ENCODE results near the gene YTHDF1.
A peak's percentile ranks its signal among the peaks of the same experiment; 100 is the strongest.

YTHDF1 gene

DNA sequence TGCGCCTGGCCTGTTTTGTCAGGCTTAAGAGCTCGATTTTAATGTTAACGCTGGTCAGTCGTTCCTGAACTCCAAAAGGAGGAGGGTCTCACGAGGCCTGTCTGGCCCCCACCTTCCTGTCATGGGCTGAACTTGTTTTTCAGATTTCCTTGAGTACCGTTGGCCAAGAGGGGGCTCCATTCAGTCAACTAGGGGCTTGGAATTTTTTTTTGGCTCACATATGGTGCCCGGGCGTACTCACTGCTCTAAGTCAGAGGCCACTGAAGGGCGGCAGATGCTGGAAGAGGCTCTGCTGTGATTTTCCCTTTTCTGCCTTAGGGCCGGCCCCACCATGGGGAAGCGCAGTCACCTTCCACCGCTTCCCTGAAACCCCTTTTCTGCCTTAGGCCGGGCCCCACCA is 12.9 kb upstream of the YTHDF1 start:
- no peak overlapping the region for H3K27ac ChIP-seq (ENCODE audit: insufficient read depth in 1 of 2, low read depth in 1 of 2, low read length in 2 of 2, poor library complexity in 1 of 2, severe bottlenecking in 2 of 2)
- H3K27me3 ChIP-seq (replicated peaks in 2 of 5; ENCODE audit: control insufficient read depth in 4 of 5, insufficient read depth in 5 of 5, low read length in 4 of 5): peaks cover 2 to 55% (median 19%) of the 10 kb centered on the region in 5 experiments
- CTCF ChIA-PET: interaction anchor here (1.0 kb wide), 1 partner anchor 52 kb away, joined by 3 read pairs; no protein-coding TSS in a partner anchor
- no peaks in the 10 kb centered on the region for H3K9me3 ChIP-seq (ENCODE audit: control extremely low read depth in 1 of 5, control insufficient read depth in 4 of 5, insufficient read depth in 2 of 5, low read depth in 1 of 5, low read length in 4 of 5)
- POLR2A ChIA-PET: no interaction called here
- peaks cover 0 to 11% (median 4%) of the 10 kb centered on the region in 4 experiments for H3K4me1 ChIP-seq (ENCODE audit: control extremely low read depth in 1 of 4, control insufficient read depth in 4 of 4, insufficient read depth in 4 of 4, low read length in 3 of 4)
- H3K4me3 ChIP-seq (ENCODE audit: control insufficient read depth in 1 of 7, extremely low read depth in 1 of 7, insufficient read depth in 4 of 7, low read depth in 2 of 7, low read length in 6 of 7): no peak overlapping the region
- no peak for DNase-seq
- H3K36me3 ChIP-seq (ENCODE audit: control insufficient read depth in 4 of 4, insufficient read depth in 4 of 4, low read length in 3 of 4): no peaks in the 10 kb centered on the region
- 51% methylated on average over 12 of the region's 13 CpGs for WGBS (ENCODE audit: insufficient coverage)

DNA sequence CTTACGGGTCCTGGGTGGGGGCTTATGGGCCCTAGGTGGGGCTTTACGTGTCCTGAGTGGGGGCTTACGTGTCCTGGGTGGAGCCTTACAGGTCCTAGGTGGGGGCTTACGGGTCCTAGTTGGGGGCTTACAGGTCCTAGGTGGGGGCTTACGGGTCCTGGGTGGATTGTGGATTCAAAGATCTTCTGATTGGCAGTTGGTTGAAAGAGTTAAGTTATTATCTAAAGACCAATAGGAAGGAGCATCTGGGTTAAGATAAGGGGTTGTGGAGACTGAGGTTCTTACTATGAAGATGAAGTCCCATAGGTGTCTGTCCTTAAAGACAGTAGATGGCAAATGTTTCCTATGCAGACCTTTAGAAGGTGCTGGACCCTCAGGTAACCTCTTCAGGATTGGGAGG is 11.3 kb upstream of the YTHDF1 start:
- Histone ChIP-seq H3K36me3 (ENCODE audit: control insufficient read depth in 4 of 4, insufficient read depth in 4 of 4, low read length in 3 of 4) (no peaks in the 10 kb centered on the region), H3K4me1 (ENCODE audit: control extremely low read depth in 1 of 4, control insufficient read depth in 4 of 4, insufficient read depth in 4 of 4, low read length in 3 of 4) (peaks cover 0 to 11% (median 4%) of the 10 kb centered on the region in 4 experiments), H3K27ac (ENCODE audit: insufficient read depth in 1 of 2, low read depth in 1 of 2, low read length in 2 of 2, poor library complexity in 1 of 2, severe bottlenecking in 2 of 2) (no peak overlapping the region), H3K9me3 (ENCODE audit: control extremely low read depth in 1 of 5, control insufficient read depth in 4 of 5, insufficient read depth in 2 of 5, low read depth in 1 of 5, low read length in 4 of 5) (no peaks in the 10 kb centered on the region), H3K4me3 (ENCODE audit: control insufficient read depth in 1 of 7, extremely low read depth in 1 of 7, insufficient read depth in 4 of 7, low read depth in 2 of 7, low read length in 6 of 7) (no peak overlapping the region), H3K27me3 (replicated peaks in 2 of 5; ENCODE audit: control insufficient read depth in 4 of 5, insufficient read depth in 5 of 5, low read length in 4 of 5) (peaks cover 2 to 39% (median 23%) of the 10 kb centered on the region in 5 experiments)
- no peak for DNase-seq
- ChIA-PET CTCF (interaction anchor here (1.2 kb wide), 1 partner anchor 13 kb away, joined by 3 read pairs; no protein-coding TSS in a partner anchor), POLR2A (no interaction called here)
- 97% methylated on average over 4 of the region's 5 CpGs for WGBS (ENCODE audit: insufficient coverage)

DNA sequence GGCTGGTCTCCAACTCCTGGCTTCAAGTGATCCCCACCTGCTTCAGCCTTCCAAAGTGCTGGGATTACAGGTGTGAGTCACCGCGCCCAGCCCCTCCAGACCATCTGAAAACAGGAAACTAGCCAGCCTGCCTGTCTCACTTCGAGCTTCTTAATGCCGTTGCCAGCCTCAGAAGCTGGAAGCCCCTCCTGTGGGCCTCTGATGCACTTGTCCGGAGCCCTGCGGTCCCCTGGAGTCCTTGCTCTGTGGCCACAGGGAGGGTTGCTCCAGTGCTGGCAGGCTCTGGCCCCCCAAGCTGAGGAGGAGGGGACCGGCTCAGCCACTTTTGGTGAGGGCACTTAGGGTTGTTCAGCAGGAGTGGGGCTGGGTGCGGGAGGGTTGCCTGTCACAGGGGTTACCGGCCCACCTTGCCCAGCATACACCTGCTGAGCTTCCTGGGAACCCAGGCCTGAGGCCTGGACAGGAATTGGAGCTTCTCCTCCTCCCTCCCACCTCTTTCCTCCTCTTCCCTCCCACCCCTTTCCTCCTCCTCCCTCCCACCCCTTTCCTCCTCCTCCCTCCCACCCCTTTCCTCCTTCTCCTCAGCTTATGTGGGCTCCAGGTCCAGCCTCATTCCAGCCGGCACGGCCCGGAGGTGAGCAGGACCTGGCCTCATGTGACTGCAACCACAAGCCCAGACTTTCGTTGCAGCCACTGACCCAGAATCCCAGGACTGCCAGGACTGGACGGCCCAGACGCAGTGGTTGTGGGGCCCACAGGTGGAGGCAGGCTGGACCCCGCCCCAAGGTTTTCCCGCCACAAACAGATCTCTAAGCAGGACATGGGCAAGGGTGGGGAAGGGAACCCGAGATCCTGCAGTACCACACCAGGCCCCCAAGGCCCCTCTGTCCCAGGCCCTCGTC is 10.4 kb upstream of the YTHDF1 start:
- H3K27ac ChIP-seq (ENCODE audit: insufficient read depth in 1 of 2, low read depth in 1 of 2, low read length in 2 of 2, poor library complexity in 1 of 2, severe bottlenecking in 2 of 2): no peak overlapping the region
- H3K4me3 ChIP-seq (ENCODE audit: control insufficient read depth in 1 of 7, extremely low read depth in 1 of 7, insufficient read depth in 4 of 7, low read depth in 2 of 7, low read length in 6 of 7): no peak overlapping the region
- no peaks in the 10 kb centered on the region for H3K36me3 ChIP-seq (ENCODE audit: control insufficient read depth in 4 of 4, insufficient read depth in 4 of 4, low read length in 3 of 4)
- no peak for DNase-seq
- peaks cover 0 to 11% (median 4%) of the 10 kb centered on the region in 4 experiments for H3K4me1 ChIP-seq (ENCODE audit: control extremely low read depth in 1 of 4, control insufficient read depth in 4 of 4, insufficient read depth in 4 of 4, low read length in 3 of 4)
- ChIA-PET POLR2A (no interaction called here), CTCF (interaction anchor here (4.1 to 4.7 kb wide), 3 partner anchors 9 to 18 kb away, joined by 25 to 54 read pairs (median 54); partner anchors contain the start of genes BIRC7 and YTHDF1)
- H3K9me3 ChIP-seq (ENCODE audit: control extremely low read depth in 1 of 5, control insufficient read depth in 4 of 5, insufficient read depth in 2 of 5, low read depth in 1 of 5, low read length in 4 of 5): no peaks in the 10 kb centered on the region
- 90% methylated on average over 16 of the region's 19 CpGs for WGBS (ENCODE audit: insufficient coverage)
- H3K27me3 ChIP-seq (replicated peaks in 2 of 5; ENCODE audit: control insufficient read depth in 4 of 5, insufficient read depth in 5 of 5, low read length in 4 of 5): peaks cover 2 to 29% (median 19%) of the 10 kb centered on the region in 5 experiments

DNA sequence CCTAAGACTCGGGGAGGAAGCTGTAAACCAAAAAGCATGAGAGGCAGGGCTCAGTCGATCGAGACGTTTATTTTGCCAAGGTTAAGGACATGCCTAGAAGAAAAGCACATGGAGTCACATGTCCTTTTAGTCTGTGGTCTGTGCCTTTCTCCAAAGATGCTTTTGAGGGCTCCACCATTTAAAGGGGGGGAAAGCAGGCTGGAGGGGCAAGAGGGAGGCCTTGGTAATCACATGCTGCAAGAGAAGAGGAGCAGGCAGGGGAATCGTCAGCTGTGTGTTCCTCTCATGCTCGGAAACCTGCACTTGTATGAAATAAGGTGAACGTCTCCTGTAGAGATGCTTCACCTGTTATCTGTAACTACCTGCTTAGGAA is 9.1 kb upstream of the YTHDF1 start:
- Histone ChIP-seq H3K27me3 (replicated peaks in 2 of 5; ENCODE audit: control insufficient read depth in 4 of 5, insufficient read depth in 5 of 5, low read length in 4 of 5) (peaks cover 2 to 17% (median 11%) of the 10 kb centered on the region in 5 experiments), H3K9me3 (ENCODE audit: control extremely low read depth in 1 of 5, control insufficient read depth in 4 of 5, insufficient read depth in 2 of 5, low read depth in 1 of 5, low read length in 4 of 5) (no peaks in the 10 kb centered on the region), H3K27ac (ENCODE audit: insufficient read depth in 1 of 2, low read depth in 1 of 2, low read length in 2 of 2, poor library complexity in 1 of 2, severe bottlenecking in 2 of 2) (no peak overlapping the region), H3K4me1 (ENCODE audit: control extremely low read depth in 1 of 4, control insufficient read depth in 4 of 4, insufficient read depth in 4 of 4, low read length in 3 of 4) (peaks cover 0 to 11% (median 4%) of the 10 kb centered on the region in 4 experiments), H3K4me3 (ENCODE audit: control insufficient read depth in 1 of 7, extremely low read depth in 1 of 7, insufficient read depth in 4 of 7, low read depth in 2 of 7, low read length in 6 of 7) (no peak overlapping the region), H3K36me3 (ENCODE audit: control insufficient read depth in 4 of 4, insufficient read depth in 4 of 4, low read length in 3 of 4) (no peaks in the 10 kb centered on the region)
- ChIA-PET CTCF (interaction anchor here (1.0 to 4.7 kb wide), 11 partner anchors 11 to 130 kb away, joined by 3 to 54 read pairs (median 10); partner anchors contain the start of genes ARFGAP1, BIRC7 and YTHDF1), POLR2A (interaction anchor here (0.6 kb wide), 1 partner anchor 47 kb away, joined by 6 read pairs; no protein-coding TSS in a partner anchor)
- WGBS (ENCODE audit: insufficient coverage): 41% methylated on average over 6 of the region's 7 CpGs
- peak in 1 of 3 donors; percentile 25 for DNase-seq

DNA sequence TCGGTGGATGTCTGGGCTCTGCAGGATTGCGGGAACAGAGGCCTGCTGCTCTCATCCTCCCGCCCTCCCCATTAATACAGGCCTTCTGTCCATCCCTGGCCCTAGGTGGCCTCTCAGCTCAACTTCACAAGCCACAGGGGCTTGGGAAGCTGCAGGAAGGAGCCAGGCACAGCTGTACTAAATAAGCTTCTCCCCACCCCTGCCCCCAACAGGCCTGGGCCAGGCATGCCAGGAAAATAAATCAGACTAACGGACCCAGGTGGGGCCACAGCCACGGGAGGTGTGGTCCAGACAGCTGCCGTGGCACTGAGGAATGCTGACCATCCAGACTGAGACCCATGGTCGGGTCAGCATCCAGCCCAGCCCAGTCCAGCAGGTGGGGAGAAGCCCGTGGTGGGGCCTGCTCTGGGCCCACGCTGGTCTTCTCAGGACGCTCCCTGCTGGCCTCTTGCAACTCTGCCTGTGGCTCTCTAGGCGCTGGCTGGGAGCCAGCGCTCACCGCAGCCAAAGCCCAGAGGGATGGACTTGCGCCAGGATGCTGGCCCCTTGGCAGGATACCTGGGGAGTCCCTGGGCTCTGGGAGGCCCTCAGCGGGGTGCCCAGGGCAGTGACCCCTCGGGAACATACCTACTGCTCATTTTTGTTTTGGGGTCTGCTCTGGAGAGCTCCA is 8.6 kb upstream of the YTHDF1 start:
- no peak overlapping the region for H3K4me3 ChIP-seq (ENCODE audit: control insufficient read depth in 1 of 7, extremely low read depth in 1 of 7, insufficient read depth in 4 of 7, low read depth in 2 of 7, low read length in 6 of 7)
- H3K9me3 ChIP-seq (ENCODE audit: control extremely low read depth in 1 of 5, control insufficient read depth in 4 of 5, insufficient read depth in 2 of 5, low read depth in 1 of 5, low read length in 4 of 5): no peaks in the 10 kb centered on the region
- H3K36me3 ChIP-seq (ENCODE audit: control insufficient read depth in 4 of 4, insufficient read depth in 4 of 4, low read length in 3 of 4): no peaks in the 10 kb centered on the region
- ChIA-PET POLR2A (interaction anchor here (0.6 kb wide), 1 partner anchor 47 kb away, joined by 6 read pairs; no protein-coding TSS in a partner anchor), CTCF (interaction anchor here (0.9 to 4.7 kb wide), 22 partner anchors 11 to 155 kb away, joined by 3 to 54 read pairs (median 7); partner anchors contain the start of genes ARFGAP1, BIRC7 and YTHDF1)
- H3K27ac ChIP-seq (ENCODE audit: insufficient read depth in 1 of 2, low read depth in 1 of 2, low read length in 2 of 2, poor library complexity in 1 of 2, severe bottlenecking in 2 of 2): no peak overlapping the region
- peaks cover 0 to 11% (median 4%) of the 10 kb centered on the region in 4 experiments for H3K4me1 ChIP-seq (ENCODE audit: control extremely low read depth in 1 of 4, control insufficient read depth in 4 of 4, insufficient read depth in 4 of 4, low read length in 3 of 4)
- peak in 1 of 3 donors; percentile 37 for DNase-seq
- WGBS (ENCODE audit: insufficient coverage): 57% methylated on average over 10 of the region's 16 CpGs
- peaks cover 0 to 12% (median 7%) of the 10 kb centered on the region in 5 experiments for H3K27me3 ChIP-seq (replicated peaks in 2 of 5; ENCODE audit: control insufficient read depth in 4 of 5, insufficient read depth in 5 of 5, low read length in 4 of 5)

DNA sequence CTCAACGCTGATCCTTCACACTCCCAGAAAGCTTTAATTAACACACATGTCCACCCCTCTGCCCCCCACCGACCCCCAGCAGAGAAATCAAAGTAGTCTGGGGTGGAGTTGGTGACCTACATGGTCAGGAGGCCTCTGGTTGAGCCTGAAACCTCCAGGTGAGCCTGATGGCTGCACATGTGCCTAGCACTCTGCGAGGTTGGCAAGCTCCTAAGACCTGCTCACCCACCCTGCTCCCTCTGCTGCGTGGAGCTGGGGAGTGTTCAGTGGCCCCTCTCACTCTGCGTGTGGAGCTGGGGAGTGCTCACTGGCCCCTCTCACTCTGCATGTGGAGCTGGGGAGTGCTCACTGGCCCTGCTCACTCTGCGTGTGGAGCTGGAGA is 7.9 kb upstream of the YTHDF1 start:
- Histone ChIP-seq H3K27me3 (replicated peaks in 2 of 5; ENCODE audit: control insufficient read depth in 4 of 5, insufficient read depth in 5 of 5, low read length in 4 of 5) (peaks cover 0 to 5% (median 4%) of the 10 kb centered on the region in 5 experiments), H3K4me3 (ENCODE audit: control insufficient read depth in 1 of 7, extremely low read depth in 1 of 7, insufficient read depth in 4 of 7, low read depth in 2 of 7, low read length in 6 of 7) (no peak overlapping the region), H3K4me1 (ENCODE audit: control extremely low read depth in 1 of 4, control insufficient read depth in 4 of 4, insufficient read depth in 4 of 4, low read length in 3 of 4) (peaks cover 0 to 11% (median 4%) of the 10 kb centered on the region in 4 experiments), H3K27ac (ENCODE audit: insufficient read depth in 1 of 2, low read depth in 1 of 2, low read length in 2 of 2, poor library complexity in 1 of 2, severe bottlenecking in 2 of 2) (no peak overlapping the region), H3K36me3 (ENCODE audit: control insufficient read depth in 4 of 4, insufficient read depth in 4 of 4, low read length in 3 of 4) (no peaks in the 10 kb centered on the region), H3K9me3 (ENCODE audit: control extremely low read depth in 1 of 5, control insufficient read depth in 4 of 5, insufficient read depth in 2 of 5, low read depth in 1 of 5, low read length in 4 of 5) (no peaks in the 10 kb centered on the region)
- ChIA-PET POLR2A (no interaction called here), CTCF (interaction anchor here (0.7 to 4.7 kb wide), 28 partner anchors 10 to 156 kb away, joined by 3 to 54 read pairs (median 4); partner anchors contain the start of genes ARFGAP1, BIRC7 and YTHDF1)
- no peak for DNase-seq
- WGBS (ENCODE audit: insufficient coverage): 81% methylated on average over 4 of the region's 6 CpGs

All from common myeloid progenitor, CD34-positive (primary cell).